ENCODE data around the gene FAM107B. TPM values are rescaled to one million over a fixed set of nuclear protein-coding genes. Genes with fewer than 3 reads are reported as not detected.
A peak's percentile ranks its signal among the peaks of the same experiment; 100 is the strongest.

FAM107B gene
- 24.2 and 30.0 TPM in 2 replicates for total RNA-seq

DNA sequence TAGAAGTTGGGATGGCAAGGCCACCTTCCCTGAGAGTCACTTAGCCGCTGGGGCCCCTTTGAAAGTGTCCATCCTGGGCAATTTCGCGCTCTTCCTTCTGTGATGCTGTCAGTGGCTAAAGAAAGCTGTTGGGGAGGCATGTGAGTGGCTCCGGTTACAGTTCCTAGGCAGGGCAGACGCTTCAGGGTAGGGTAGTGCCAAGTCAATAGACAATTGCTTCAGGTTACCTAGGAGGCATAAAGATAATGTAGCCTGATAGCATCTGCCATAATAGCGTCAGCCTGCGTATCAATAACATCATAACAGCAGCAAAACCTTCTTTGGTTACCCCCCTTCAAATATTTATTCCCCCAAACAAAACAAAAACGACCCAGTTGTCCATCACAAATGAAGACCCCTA is at the start of gene FAM107B:
TSS of gene FAM107B (minus strand) at position 101 of the 400 bp plus-strand sequence. CDS start 234 bp downstream, outside the sequence.
- no peaks in the 10 kb centered on the region for H3K9me3 ChIP-seq (ENCODE audit: low read depth, low read length)
- H3K27me3 ChIP-seq (ENCODE audit: insufficient read depth, low read length): no peaks in the 10 kb centered on the region
- TF ChIP-seq, protein P1, sequence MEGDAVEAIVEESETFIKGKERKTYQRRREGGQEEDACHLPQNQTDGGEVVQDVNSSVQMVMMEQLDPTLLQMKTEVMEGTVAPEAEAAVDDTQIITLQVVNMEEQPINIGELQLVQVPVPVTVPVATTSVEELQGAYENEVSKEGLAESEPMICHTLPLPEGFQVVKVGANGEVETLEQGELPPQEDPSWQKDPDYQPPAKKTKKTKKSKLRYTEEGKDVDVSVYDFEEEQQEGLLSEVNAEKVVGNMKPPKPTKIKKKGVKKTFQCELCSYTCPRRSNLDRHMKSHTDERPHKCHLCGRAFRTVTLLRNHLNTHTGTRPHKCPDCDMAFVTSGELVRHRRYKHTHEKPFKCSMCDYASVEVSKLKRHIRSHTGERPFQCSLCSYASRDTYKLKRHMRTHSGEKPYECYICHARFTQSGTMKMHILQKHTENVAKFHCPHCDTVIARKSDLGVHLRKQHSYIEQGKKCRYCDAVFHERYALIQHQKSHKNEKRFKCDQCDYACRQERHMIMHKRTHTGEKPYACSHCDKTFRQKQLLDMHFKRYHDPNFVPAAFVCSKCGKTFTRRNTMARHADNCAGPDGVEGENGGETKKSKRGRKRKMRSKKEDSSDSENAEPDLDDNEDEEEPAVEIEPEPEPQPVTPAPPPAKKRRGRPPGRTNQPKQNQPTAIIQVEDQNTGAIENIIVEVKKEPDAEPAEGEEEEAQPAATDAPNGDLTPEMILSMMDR (IDR thresholded peaks at IDR 0.05; ENCODE audit: extremely low read depth, low read depth, low read length): no peak
- peaks cover 15% of the 10 kb centered on the region for H3K4me1 ChIP-seq (ENCODE audit: insufficient read depth, low read length)
- DNase-seq (ENCODE audit: insufficient read length, low spot score, missing footprints): no peak
- no peak within 1 kb of the TSS for H3K4me3 ChIP-seq (ENCODE audit: insufficient read depth, low read length)
- no peaks in the 10 kb centered on the region for H4K20me1 ChIP-seq (ENCODE audit: insufficient read depth, low read length)
- H3K4me2 ChIP-seq (ENCODE audit: insufficient read depth, low read length): no peak within 1 kb of the TSS
- H3K79me2 ChIP-seq (ENCODE audit: insufficient read depth, low read length): no peaks in the 10 kb centered on the region
- no peak within 1 kb of the TSS for H2AFZ ChIP-seq (ENCODE audit: low read length)
- no peaks in the 10 kb centered on the region for H3K36me3 ChIP-seq (ENCODE audit: insufficient read depth, low read length)
- no peak within 1 kb of the TSS for H3K27ac ChIP-seq (ENCODE audit: low read depth, low read length)

DNA sequence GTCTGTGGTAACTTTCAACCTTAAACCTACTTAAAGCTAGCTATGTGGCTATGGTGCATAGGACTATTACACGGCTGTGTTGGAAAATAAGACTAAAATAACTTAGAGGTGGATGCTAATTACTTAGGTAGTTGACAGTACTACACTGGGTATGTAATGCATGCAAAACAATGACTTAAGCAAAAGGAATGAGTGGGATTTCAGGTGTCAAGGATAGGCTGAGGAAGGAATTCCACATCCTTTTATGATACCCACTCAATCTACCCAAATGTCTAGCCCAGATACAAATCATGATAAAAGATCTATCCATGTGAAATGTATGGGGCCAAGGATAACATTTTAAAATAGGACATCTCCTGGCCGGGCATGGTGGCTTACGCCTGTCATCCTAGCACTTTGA is 49.3 kb upstream of the FAM107B start:
- H3K27ac ChIP-seq (ENCODE audit: low read depth, low read length): no peak overlapping the region
- no peak for DNase-seq (ENCODE audit: insufficient read length, low spot score, missing footprints)
- no peak overlapping the region for H2AFZ ChIP-seq (ENCODE audit: low read length)
- no peaks in the 10 kb centered on the region for H3K79me2 ChIP-seq (ENCODE audit: insufficient read depth, low read length)
- H3K36me3 ChIP-seq (ENCODE audit: insufficient read depth, low read length): no peaks in the 10 kb centered on the region
- H3K4me2 ChIP-seq (ENCODE audit: insufficient read depth, low read length): no peak overlapping the region
- H3K27me3 ChIP-seq (ENCODE audit: insufficient read depth, low read length): no peaks in the 10 kb centered on the region
- H3K4me3 ChIP-seq (ENCODE audit: insufficient read depth, low read length): no peak overlapping the region
- H4K20me1 ChIP-seq (ENCODE audit: insufficient read depth, low read length): no peaks in the 10 kb centered on the region
- H3K4me1 ChIP-seq (ENCODE audit: insufficient read depth, low read length): peaks cover 10% of the 10 kb centered on the region
- TF ChIP-seq, protein P1 (IDR thresholded peaks at IDR 0.05; ENCODE audit: extremely low read depth, low read depth, low read length): no peak
- H3K9me3 ChIP-seq (ENCODE audit: low read depth, low read length): no peaks in the 10 kb centered on the region

DNA sequence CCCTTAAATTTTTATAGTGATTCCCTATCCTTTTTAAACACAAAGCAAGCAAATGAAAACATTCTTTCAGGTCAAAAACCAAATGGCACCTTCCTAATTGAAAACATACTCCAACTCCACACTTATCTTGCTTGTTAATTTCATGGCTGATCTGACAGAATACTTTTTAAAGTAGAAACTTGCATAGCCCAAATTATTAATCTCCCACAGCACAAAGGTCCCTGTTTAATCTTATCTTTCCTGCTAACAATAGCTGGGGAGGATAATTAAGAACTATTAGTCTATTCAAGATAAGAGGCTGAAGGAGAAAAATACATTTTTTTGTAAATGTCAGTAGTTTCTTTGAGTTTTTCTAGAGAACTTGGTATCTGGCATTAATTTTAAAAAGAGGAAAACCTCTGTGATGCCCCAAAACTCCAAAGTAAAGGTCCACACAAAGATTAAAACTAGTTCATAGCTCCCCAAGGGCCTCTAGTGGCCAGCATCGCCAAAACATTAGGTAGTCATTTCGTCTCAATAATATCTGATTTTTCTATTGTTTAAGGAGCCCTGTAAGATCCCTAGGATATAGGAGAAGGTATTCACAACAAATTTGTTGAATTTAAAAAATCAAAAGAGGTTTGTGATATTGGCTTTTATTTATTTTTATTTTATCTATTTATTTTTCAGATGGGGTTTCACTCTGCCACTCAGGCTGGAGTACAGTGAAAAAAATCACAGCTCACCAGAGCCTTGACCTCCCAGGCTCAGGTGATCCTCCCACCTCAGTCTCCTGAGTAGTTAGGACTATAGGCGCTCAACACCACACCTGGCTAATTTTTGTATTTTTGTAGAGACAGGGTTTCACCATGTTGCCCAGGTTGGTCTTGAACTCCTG is 48.4 kb upstream of the FAM107B start:
- no peak overlapping the region for H3K27ac ChIP-seq (ENCODE audit: low read depth, low read length)
- no peak overlapping the region for H3K4me3 ChIP-seq (ENCODE audit: insufficient read depth, low read length)
- no peaks in the 10 kb centered on the region for H3K27me3 ChIP-seq (ENCODE audit: insufficient read depth, low read length)
- H3K4me1 ChIP-seq (ENCODE audit: insufficient read depth, low read length): peaks cover 10% of the 10 kb centered on the region
- TF ChIP-seq, protein P1 (IDR thresholded peaks at IDR 0.05; ENCODE audit: extremely low read depth, low read depth, low read length): peak; percentile 74
- peak; percentile 78 for DNase-seq (ENCODE audit: insufficient read length, low spot score, missing footprints)
- no peak overlapping the region for H2AFZ ChIP-seq (ENCODE audit: low read length)
- no peaks in the 10 kb centered on the region for H3K9me3 ChIP-seq (ENCODE audit: low read depth, low read length)
- no peak overlapping the region for H3K4me2 ChIP-seq (ENCODE audit: insufficient read depth, low read length)
- H3K79me2 ChIP-seq (ENCODE audit: insufficient read depth, low read length): no peaks in the 10 kb centered on the region
- no peaks in the 10 kb centered on the region for H3K36me3 ChIP-seq (ENCODE audit: insufficient read depth, low read length)
- H4K20me1 ChIP-seq (ENCODE audit: insufficient read depth, low read length): no peaks in the 10 kb centered on the region

DNA sequence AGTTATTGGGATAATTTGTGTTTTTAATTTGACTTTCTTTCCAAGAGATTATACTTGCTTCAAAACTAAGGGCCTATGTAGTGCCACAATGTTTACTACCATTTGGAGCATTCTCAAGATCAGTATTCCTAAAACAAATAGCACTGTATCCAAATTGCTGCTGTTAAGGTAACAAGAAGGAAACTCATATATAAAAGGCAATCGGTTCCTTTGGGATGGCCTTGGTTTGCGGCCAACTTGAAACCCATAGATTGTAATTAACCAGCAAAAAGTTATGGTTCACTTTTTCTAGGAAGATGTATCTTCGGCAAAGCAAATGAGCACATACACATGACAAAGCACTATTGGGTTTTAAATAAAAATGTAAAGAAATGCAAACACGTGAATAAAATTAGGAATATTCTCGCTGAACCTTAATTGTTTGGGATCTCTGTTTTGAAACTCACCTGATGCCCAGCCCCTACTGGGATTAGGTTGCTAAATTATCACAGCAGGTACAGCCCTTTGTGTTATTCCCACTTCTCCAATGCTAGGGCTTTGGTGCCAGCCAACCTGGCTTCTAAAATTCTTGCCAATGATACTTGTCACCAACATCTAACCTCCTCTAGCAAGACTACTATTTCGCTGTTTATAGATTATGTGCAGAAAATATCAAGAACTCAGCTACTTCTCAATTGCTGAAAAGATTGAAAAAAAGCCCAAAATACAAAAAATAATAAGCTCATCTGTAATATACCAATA is 47.1 kb upstream of the FAM107B start:
- H3K79me2 ChIP-seq (ENCODE audit: insufficient read depth, low read length): no peaks in the 10 kb centered on the region
- H3K36me3 ChIP-seq (ENCODE audit: insufficient read depth, low read length): no peaks in the 10 kb centered on the region
- no peaks in the 10 kb centered on the region for H3K9me3 ChIP-seq (ENCODE audit: low read depth, low read length)
- H3K27ac ChIP-seq (ENCODE audit: low read depth, low read length): no peak overlapping the region
- H4K20me1 ChIP-seq (ENCODE audit: insufficient read depth, low read length): no peaks in the 10 kb centered on the region
- no peak overlapping the region for H3K4me2 ChIP-seq (ENCODE audit: insufficient read depth, low read length)
- H3K27me3 ChIP-seq (ENCODE audit: insufficient read depth, low read length): no peaks in the 10 kb centered on the region
- TF ChIP-seq, protein P1 (IDR thresholded peaks at IDR 0.05; ENCODE audit: extremely low read depth, low read depth, low read length): no peak
- no peak overlapping the region for H2AFZ ChIP-seq (ENCODE audit: low read length)
- DNase-seq (ENCODE audit: insufficient read length, low spot score, missing footprints): no peak
- H3K4me1 ChIP-seq (ENCODE audit: insufficient read depth, low read length): peaks cover 10% of the 10 kb centered on the region
- no peak overlapping the region for H3K4me3 ChIP-seq (ENCODE audit: insufficient read depth, low read length)

Data from osteoblast (primary cell).